Fibroblast of lung (primary cell): ENCODE data around the gene TPM2. TPM values are rescaled to one million over a fixed set of nuclear protein-coding genes. Genes with fewer than 3 reads are reported as not detected.

Source experiments
- DNase-seq, 2 donors: peaks; one replicate each; pipeline versions ENCODE4 v3.0.0 to v3.0.0-alpha.2; 2010; ENCODE audit warnings: low read depth in 2 of 2
- H2AFZ ChIP-seq: 2 replicates; pipeline ENCODE4 v1.5.1; 2012; ENCODE audit warnings: low read length, control low read depth, inconsistent platforms
- H3K27ac ChIP-seq: 2 replicates; pipeline ENCODE4 v1.5.1; 2011; ENCODE audit warnings: low read length, control low read depth; ENCODE audit not compliant: insufficient read depth
- H3K27me3 ChIP-seq: 2 replicates; pipeline ENCODE4 v1.5.1; 2011; ENCODE audit warnings: mild to moderate bottlenecking, low read length; ENCODE audit not compliant: control insufficient read depth, insufficient read depth
- H3K36me3 ChIP-seq: 2 replicates; pipeline ENCODE4 v1.5.1; 2011; ENCODE audit warnings: low read length; ENCODE audit not compliant: control insufficient read depth, insufficient read depth
- H3K4me1 ChIP-seq: 2 replicates; pipeline ENCODE4 v1.5.1; 2011; ENCODE audit warnings: low read length; ENCODE audit not compliant: control insufficient read depth, insufficient read depth; ENCODE audit errors: extremely low read depth
- H3K4me2 ChIP-seq: 2 replicates; pipeline ENCODE4 v1.5.1; 2011; ENCODE audit warnings: low read length, control low read depth; ENCODE audit not compliant: insufficient read depth; ENCODE audit errors: extremely low read depth
- H3K4me3 ChIP-seq, 4 experiments: fragments of 200-600 bp in 1 of 4; sonication (generic) in 1 of 4; replicated peaks in 1 of 4; 2 replicates each; pipeline ENCODE4 v1.5.1; 2011 to 2016; ENCODE audit warnings: low read length in 4 of 4, low read depth in 3 of 4, mild to moderate bottlenecking in 3 of 4, control low read depth in 2 of 4, inconsistent platforms in 1 of 4, mixed read lengths in 1 of 4; ENCODE audit not compliant: insufficient read depth in 1 of 4; ENCODE audit errors: control extremely low read depth in 1 of 4
- H3K79me2 ChIP-seq: 2 replicates; pipeline ENCODE4 v1.5.1; 2012; ENCODE audit warnings: mild to moderate bottlenecking, low read length, inconsistent platforms; ENCODE audit not compliant: control insufficient read depth, insufficient read depth
- H3K9ac ChIP-seq: 2 replicates; pipeline ENCODE4 v1.5.1; 2011; ENCODE audit warnings: mild to moderate bottlenecking, low read length, control low read depth; ENCODE audit not compliant: insufficient read depth
- H3K9me3 ChIP-seq: 2 replicates; pipeline ENCODE4 v1.5.1; 2012; ENCODE audit warnings: low read depth, low read length; ENCODE audit not compliant: control insufficient read depth, insufficient read depth
- H4K20me1 ChIP-seq: 2 replicates; pipeline ENCODE4 v1.5.1; 2011; ENCODE audit warnings: low read length; ENCODE audit not compliant: control insufficient read depth, insufficient read depth; ENCODE audit errors: extremely low read depth
- CTCF ChIP-seq, 2 donors: IDR thresholded peaks in 1 of 2; conservative IDR thresholded peaks in 1 of 2; 1 replicate in 1 of 2; 2 replicates in 1 of 2; pipeline ENCODE4 v1.5.1; 2011 to 2012; ENCODE audit warnings: low read length in 2 of 2, control low read depth in 1 of 2, inconsistent platforms in 1 of 2, low read depth in 1 of 2, mild to moderate bottlenecking in 1 of 2
- EZH2 ChIP-seq: IDR thresholded peaks from 2 replicates; pipeline ENCODE4 v1.5.1; 2012; ENCODE audit warnings: low read length, control low read depth, mild to moderate bottlenecking; ENCODE audit errors: missing control alignments
- polyA plus RNA-seq, 2 donors: library from polyadenylated mRNA; depleted of rRNA in 1 of 2; stranded (reverse) in 1 of 2; unstranded in 1 of 2; fragments of >200 nt; gene quantifications; 2 replicates each; pipeline ENCODE4 v1.2.1, GENCODE V29; 2011 to 2012; ENCODE audit warnings: missing spikeins in 1 of 2
- total RNA-seq: library from RNA; depleted of rRNA; stranded (reverse); fragments of >200 nt; gene quantifications from 2 replicates; pipeline ENCODE4 v1.2.1, GENCODE V29; 2014

The TPM2 gene
- total and polyA plus RNA-seq, 2 donors (not counting 1 experiment from before 2014, with no cell fraction given): 1,003 to 1,927 TPM

- no peak for DNase-seq
- no peaks in the 10 kb centered on the region for H3K9me3 ChIP-seq
- peaks cover 7% of the 10 kb centered on the region for H3K4me1 ChIP-seq
- TF ChIP-seq EZH2 (no peak), CTCF (conservative IDR thresholded peaks at IDR 0.05 in 1 of 2, IDR thresholded peaks at IDR 0.05 in 1 of 2; ENCODE audit: low read depth in 1 of 2, low read length in 2 of 2) (no peak)
- no peaks in the 10 kb centered on the region for H3K27me3 ChIP-seq
- no peaks in the 10 kb centered on the region for H4K20me1 ChIP-seq
- H3K27ac ChIP-seq: no peak overlapping the region
- no peak overlapping the region for H3K4me3 ChIP-seq
- H3K9ac ChIP-seq: no peak overlapping the region
- no peak overlapping the region for H2AFZ ChIP-seq
- H3K79me2 ChIP-seq: no peaks in the 10 kb centered on the region
- no peak overlapping the region for H3K4me2 ChIP-seq
- no peaks in the 10 kb centered on the region for H3K36me3 ChIP-seq
Observed at GRCh38 chr9:35674025-35674361, 15.7 kb downstream of the TPM2 start.

- Histone ChIP-seq H3K27me3 (no peaks in the 10 kb centered on the region), H4K20me1 (no peaks in the 10 kb centered on the region), H3K36me3 (no peaks in the 10 kb centered on the region), H3K4me3 (no peak within 1 kb of the TSS), H2AFZ (no peak within 1 kb of the TSS), H3K9me3 (no peaks in the 10 kb centered on the region), H3K79me2 (no peaks in the 10 kb centered on the region), H3K4me1 (peaks cover 4% of the 10 kb centered on the region), H3K9ac (no peak within 1 kb of the TSS), H3K4me2 (no peak within 1 kb of the TSS), H3K27ac (no peak within 1 kb of the TSS)
- TF ChIP-seq CTCF (conservative IDR thresholded peaks at IDR 0.05 in 1 of 2, IDR thresholded peaks at IDR 0.05 in 1 of 2; ENCODE audit: low read depth in 1 of 2, low read length in 2 of 2) (no peak), EZH2 (no peak)
- DNase-seq: no peak
Observed at GRCh38 chr9:35673132-35674024, 16.3 kb downstream of the TPM2 start, which contains the start of gene CA9. CA9 (plus strand) TSS chr9:35673928; CDS start chr9:35673960, 32 bp downstream.

- H3K4me1 ChIP-seq: peaks cover 4% of the 10 kb centered on the region
- H3K27ac ChIP-seq: no peak overlapping the region
- H2AFZ ChIP-seq: no peak overlapping the region
- peaks cover 2% of the 10 kb centered on the region for H3K79me2 ChIP-seq
- peak overlapping the region; percentile 13 for H3K4me2 ChIP-seq
- no peaks in the 10 kb centered on the region for H3K9me3 ChIP-seq
- H3K36me3 ChIP-seq: no peaks in the 10 kb centered on the region
- no peaks in the 10 kb centered on the region for H4K20me1 ChIP-seq
- TF ChIP-seq EZH2 (no peak), CTCF (conservative IDR thresholded peaks at IDR 0.05 in 1 of 2, IDR thresholded peaks at IDR 0.05 in 1 of 2; ENCODE audit: low read depth in 1 of 2, low read length in 2 of 2) (no peak)
- DNase-seq: peak; percentile 46 to 57
- no peak overlapping the region for H3K4me3 ChIP-seq
- no peaks in the 10 kb centered on the region for H3K27me3 ChIP-seq
- H3K9ac ChIP-seq: no peak overlapping the region
Observed at GRCh38 chr9:35669331-35670145, 20.2 kb downstream of the TPM2 start.
